HG02884 (cell line): Measurements from ENCODE around the gene GOLGA1.
A peak's percentile ranks its signal among the peaks of the same experiment; 100 is the strongest.

Experiments
- ATAC-seq: cut with Tn5 transposase; IDR thresholded peaks from one replicate; pipeline ENCODE4 v1.9.1; 2021; ENCODE audit warnings: mild to moderate bottlenecking, moderate library complexity; ENCODE audit not compliant: unreplicated experiment

GOLGA1 gene

GRCh38 chr9:124886866-124887492 lies 53.9 kb downstream of the GOLGA1 start:
- ATAC-seq = no peak

- ATAC-seq = no peak
Measured at GRCh38 chr9:124886461-124886860, 54.4 kb downstream of the GOLGA1 start.

GRCh38 chr9:124885551-124885950 lies 55.3 kb downstream of the GOLGA1 start:
- ATAC-seq = no peak

- ATAC-seq = no peak
Measured at GRCh38 chr9:124884376-124884775, 56.5 kb downstream of the GOLGA1 start.

DNA sequence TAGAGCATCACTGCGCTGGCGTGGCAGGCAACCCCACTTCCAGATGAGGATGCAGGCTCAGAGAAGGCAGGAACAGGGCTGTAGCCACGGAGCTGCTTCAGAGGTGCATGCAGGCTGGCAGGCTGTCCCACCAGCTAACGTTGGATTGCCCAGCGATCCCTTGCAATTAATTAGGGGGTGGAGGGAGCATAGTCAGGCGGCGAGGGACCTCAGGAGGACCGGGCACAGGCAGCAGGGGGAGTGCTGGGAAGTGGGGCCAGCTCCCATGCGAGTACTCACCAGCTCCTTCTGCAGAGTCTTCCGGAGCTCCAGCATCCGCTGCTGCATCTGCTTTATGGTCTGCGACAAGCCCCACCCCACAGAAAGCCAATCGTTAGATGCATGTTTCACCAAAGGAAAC lies 58.7 kb downstream of the GOLGA1 start:
- ATAC-seq = no peak

GRCh38 chr9:124881138-124881743 lies 59.6 kb downstream of the GOLGA1 start:
- no peak for ATAC-seq

DNA sequence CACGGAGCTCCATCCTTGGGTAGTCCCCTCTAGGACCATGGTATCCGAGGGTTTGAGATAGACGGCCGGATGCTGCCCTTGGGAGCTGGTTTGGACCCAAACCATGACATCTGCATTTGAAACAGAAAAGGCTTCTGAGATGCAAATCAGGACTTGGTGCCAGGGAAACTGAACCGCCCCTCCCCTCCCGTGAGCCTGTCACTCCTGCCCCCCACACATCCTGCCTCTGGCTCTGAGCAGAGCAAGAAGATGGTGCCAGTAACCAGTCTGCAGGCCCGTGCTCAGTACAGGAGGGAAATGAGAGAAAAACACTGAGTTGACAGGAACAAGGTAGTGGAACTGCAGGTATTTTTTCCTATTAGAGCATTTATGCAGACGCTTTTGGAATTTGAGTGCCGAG lies 60.4 kb downstream of the GOLGA1 start:
- no peak for ATAC-seq

DNA sequence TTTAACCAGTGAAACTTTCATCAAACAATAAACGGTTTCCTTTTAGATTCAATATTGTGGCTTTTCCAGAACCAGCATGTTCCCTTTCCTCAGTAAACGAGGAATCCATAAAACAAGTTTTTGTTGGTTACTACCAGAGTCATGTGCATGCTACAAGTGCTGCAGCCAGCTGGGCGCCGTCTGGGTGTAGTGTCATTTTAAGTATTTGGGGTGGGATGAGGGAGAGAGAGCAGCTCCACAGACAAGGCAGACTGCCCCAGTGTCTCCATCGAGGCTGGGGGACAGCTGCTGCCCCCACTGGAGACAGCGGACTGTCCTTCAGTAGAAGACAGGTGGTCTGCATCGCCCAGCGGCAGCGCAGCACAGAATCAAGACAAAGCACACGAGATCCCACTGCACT lies 61.7 kb downstream of the GOLGA1 start:
- no peak for ATAC-seq

DNA sequence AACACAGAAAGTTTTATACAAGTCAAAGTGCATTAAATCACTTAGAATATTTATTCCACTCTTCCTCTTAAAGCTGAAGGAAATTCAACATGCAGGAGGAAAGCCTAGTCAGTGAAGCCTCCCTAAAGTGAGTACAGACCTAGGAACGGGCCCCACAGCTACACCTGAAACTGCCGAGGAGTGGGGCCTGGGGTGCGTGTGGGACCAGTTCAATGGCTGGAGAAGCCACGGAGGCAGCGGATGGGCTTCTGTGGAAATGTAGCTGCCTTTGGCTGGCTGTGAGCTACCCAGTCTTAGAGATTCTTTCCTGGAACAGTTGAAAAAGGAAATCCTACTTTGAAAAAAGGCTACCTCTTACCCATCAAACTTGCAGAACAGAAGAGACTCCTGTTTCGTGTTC lies 62.4 kb downstream of the GOLGA1 start:
- no peak for ATAC-seq

- no peak for ATAC-seq
Measured at GRCh38 chr9:124878021-124878420, 62.9 kb downstream of the GOLGA1 start.

GRCh38 chr9:124877021-124877782 lies 63.7 kb downstream of the GOLGA1 start:
- no peak for ATAC-seq

DNA sequence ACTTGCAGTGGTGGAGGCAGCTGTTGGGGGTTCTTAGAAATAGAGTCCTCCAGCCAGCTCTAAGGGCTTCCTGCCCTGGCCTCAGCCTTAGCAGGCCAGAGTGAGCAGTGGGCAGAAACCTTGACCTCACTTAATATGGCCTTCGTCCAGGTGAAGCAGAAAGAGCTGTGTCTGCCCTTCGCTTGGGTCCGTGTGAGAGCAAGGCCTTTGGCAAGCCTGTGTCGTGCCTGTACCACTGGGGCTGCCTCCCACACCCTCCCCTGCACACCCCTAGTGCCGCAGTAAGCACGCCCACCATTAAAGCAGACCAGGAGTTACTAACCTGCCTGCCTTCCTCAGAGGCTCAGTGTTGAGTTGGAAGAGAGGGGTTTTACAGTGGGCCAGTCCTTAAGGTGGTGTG lies 65.4 kb downstream of the GOLGA1 start:
- no peak for ATAC-seq

DNA sequence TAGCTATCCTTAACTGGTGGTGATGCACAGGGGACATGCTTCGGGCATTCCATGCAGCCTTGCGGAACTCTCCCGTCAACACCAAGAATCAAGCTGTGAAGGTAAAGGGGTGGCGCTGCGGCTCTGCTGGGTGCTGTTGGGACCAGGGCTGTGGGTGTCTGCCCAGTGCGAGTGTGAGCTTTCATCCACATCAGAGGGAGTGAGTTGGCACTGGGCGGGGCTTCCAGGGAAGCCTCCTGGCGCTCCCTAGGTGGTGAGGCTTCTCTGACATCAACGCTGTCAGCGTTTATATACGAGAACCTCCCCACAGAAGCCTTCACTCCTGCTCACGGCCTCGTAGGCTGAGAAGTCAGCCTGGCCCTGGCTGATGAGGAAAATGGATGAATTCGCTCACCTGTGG lies 67.2 kb downstream of the GOLGA1 start:
- no peak for ATAC-seq

GRCh38 chr9:124871156-124871561 lies 69.7 kb downstream of the GOLGA1 start:
- ATAC-seq = no peak

- no peak for ATAC-seq
Measured at GRCh38 chr9:124870723-124871122, 70.2 kb downstream of the GOLGA1 start.

- peak; percentile 39 for ATAC-seq
Measured at GRCh38 chr9:124869986-124870560, 70.8 kb downstream of the GOLGA1 start.

GRCh38 chr9:124869466-124869985 lies 71.4 kb downstream of the GOLGA1 start:
- ATAC-seq = peak; percentile 1

DNA sequence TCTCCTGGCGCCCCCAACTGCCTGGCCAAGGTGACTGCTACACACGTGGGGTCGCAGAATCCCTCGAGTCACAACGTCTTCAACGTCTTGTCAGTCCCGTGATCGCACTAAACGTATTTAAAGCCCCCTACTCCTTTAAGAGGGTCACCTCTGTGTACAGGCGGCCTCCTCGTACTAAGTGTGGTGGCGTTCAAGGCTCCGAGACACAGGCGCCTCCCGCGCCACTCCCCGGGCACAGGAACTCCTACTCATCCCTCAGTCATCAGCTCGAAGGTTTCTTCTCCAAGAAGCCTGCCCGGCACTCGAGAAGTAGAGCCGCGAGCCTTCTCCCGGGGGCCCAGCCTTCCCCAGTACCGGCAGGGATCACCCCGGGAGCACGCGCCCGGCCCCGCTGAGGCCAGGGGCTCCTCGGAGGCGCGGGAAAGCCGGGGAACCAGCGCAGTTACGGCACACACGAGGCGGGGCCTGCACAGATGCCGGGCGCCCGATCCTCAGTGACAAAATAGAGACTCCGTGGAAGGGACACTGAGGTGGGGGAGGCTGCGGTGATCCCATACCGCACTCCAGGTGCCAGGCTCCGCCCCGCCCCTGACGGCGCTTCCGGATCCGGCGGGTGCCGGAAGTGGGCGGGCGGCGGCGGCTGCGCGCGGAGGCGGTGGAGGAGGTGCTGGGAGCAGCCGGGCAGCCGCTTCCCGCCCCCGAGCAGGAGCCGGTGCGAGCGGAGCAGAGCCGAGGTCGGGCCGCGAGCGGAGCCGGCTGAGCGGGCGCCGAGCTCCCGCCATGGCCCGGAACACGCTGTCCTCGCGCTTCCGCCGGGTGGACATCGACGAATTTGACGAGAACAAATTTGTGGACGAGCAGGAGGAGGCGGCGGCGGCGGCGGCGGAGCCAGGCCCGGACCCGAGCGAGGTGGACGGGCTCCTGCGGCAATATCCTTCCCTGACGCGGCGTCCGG lies 72.1 kb downstream of the GOLGA1 start:
- peak; percentile 47 for ATAC-seq

DNA sequence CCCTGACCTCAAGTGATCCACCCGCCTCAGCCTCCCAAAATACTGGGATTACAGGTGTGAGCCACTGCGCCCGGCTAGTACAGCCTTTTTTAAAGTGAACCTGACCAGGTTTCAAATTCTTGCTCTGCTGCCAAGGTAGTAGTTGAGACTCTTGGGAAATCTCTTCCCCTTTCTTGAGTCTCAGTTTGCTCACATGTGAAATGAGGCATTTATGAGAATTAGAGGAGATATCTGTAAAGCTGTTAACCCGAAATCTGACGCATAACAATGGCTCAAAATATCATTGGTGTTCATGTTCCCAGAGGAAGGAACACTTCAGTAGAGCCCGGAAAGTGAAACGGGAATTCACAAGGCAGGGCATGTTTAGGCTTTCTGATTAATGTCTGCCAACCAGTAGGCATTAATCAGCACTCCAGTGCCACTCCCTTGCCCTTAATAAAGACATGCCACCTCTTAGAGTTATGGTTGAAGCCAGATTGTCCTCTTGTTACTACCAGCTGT lies 77.5 kb downstream of the GOLGA1 start:
- no peak for ATAC-seq
